Suprapubic skin (tissue), 3 donors: ENCODE measurements around the gene TECPR1.
A peak's percentile ranks its signal among the peaks of the same experiment; 100 is the strongest.

Experiments used
- POLR2A ChIP-seq, 2 donors: fragments of 450-650 bp; IDR thresholded peaks; one replicate each; pipeline ENCODE4 v1.6.1; 2017; ENCODE audit warnings: antibody characterized with exemption in 2 of 2, mild to moderate bottlenecking in 2 of 2, moderate library complexity in 2 of 2
- TF ChIP-seq, protein P1 (sequence below), 2 donors: fragments of 200-600 bp in 1 of 2; fragments of 450-650 bp in 1 of 2; sonication (generic) in 1 of 2; IDR thresholded peaks; one replicate each; pipeline ENCODE4 v1.5.1; 2016 to 2019; ENCODE audit warnings: antibody characterized with exemption in 2 of 2, mild to moderate bottlenecking in 1 of 2, moderate library complexity in 1 of 2

GRCh38 chr7:98286093-98286539 lies 34.1 kb upstream of the TECPR1 start:
- TF ChIP-seq POLR2A (IDR thresholded peaks at IDR 0.05) = peak in 1 of 2 donors; percentile 47
- TF ChIP-seq, protein P1, sequence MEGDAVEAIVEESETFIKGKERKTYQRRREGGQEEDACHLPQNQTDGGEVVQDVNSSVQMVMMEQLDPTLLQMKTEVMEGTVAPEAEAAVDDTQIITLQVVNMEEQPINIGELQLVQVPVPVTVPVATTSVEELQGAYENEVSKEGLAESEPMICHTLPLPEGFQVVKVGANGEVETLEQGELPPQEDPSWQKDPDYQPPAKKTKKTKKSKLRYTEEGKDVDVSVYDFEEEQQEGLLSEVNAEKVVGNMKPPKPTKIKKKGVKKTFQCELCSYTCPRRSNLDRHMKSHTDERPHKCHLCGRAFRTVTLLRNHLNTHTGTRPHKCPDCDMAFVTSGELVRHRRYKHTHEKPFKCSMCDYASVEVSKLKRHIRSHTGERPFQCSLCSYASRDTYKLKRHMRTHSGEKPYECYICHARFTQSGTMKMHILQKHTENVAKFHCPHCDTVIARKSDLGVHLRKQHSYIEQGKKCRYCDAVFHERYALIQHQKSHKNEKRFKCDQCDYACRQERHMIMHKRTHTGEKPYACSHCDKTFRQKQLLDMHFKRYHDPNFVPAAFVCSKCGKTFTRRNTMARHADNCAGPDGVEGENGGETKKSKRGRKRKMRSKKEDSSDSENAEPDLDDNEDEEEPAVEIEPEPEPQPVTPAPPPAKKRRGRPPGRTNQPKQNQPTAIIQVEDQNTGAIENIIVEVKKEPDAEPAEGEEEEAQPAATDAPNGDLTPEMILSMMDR (IDR thresholded peaks at IDR 0.05) = no peak
